Smooth muscle cell (in vitro differentiated cells): ENCODE results near the gene MED25. TPM values are rescaled to one million over a fixed set of nuclear protein-coding genes. Genes with fewer than 3 reads are reported as not detected.

ENCODE experiments used
- DNase-seq: peaks from one replicate; lab custom pipeline; 2025; ENCODE audit not compliant: unreplicated experiment; lab: John Stamatoyannopoulos, UW
- H2AFZ ChIP-seq: fragments of 200-600 bp; sonication (generic); 2 replicates; pipeline ENCODE4 v1.6.0; 2016; ENCODE audit warnings: antibody characterized with exemption, low read depth, mild to moderate bottlenecking
- H3F3A ChIP-seq: fragments of 200-600 bp; sonication (generic); 2 replicates; pipeline ENCODE4 v1.6.0; 2017; ENCODE audit warnings: antibody characterized with exemption, low read depth
- H3K27ac ChIP-seq: fragments of 200-600 bp; sonication (generic); 2 replicates; pipeline ENCODE4 v1.5.1; 2016; ENCODE audit warnings: low read depth, mild to moderate bottlenecking
- H3K27me3 ChIP-seq: fragments of 200-600 bp; sonication (generic); 2 replicates; pipeline ENCODE4 v1.6.1; 2016; ENCODE audit warnings: low read depth, mild to moderate bottlenecking
- H3K36me3 ChIP-seq: fragments of 200-600 bp; sonication (generic); 2 replicates; pipeline ENCODE4 v1.5.1; 2016; ENCODE audit warnings: low read depth
- H3K4me1 ChIP-seq: fragments of 200-600 bp; sonication (generic); 2 replicates; pipeline ENCODE4 v1.5.1; 2016; ENCODE audit warnings: low read depth
- H3K4me2 ChIP-seq: fragments of 200-600 bp; sonication (generic); 2 replicates; pipeline ENCODE4 v1.6.0; 2016; ENCODE audit warnings: mild to moderate bottlenecking
- H3K4me3 ChIP-seq: fragments of 200-600 bp; sonication (generic); 2 replicates; pipeline ENCODE4 v1.5.1; 2016; ENCODE audit warnings: mild to moderate bottlenecking
- H3K79me2 ChIP-seq: fragments of 200-600 bp; sonication (generic); 2 replicates; pipeline ENCODE4 v1.6.0; 2016; ENCODE audit warnings: low read depth, mild to moderate bottlenecking
- H3K9ac ChIP-seq: fragments of 200-600 bp; sonication (generic); 2 replicates; pipeline ENCODE4 v1.6.0; 2016; ENCODE audit warnings: low read depth
- H3K9me3 ChIP-seq: fragments of 200-600 bp; sonication (generic); replicated peaks from 2 replicates; pipeline ENCODE4 v1.5.1; 2016; ENCODE audit warnings: low read depth
- H4K20me1 ChIP-seq: fragments of 200-600 bp; sonication (generic); 2 replicates; pipeline ENCODE4 v1.6.0; 2016; ENCODE audit warnings: low read depth
- WGBS: methylation state at CpG from one replicate; pipeline ENCODE4 v1.1.7; 2016; ENCODE audit warnings: low lambda C conversion rate; 5-methylcytosine and 5-hydroxymethylcytosine counted together
- polyA plus RNA-seq: library from polyadenylated mRNA; unstranded; fragments of >200 nt; fragmentation: Nextera tagmentation; extraction: Ambion mirVana; gene quantifications from 2 replicates; pipeline ENCODE4 v1.2.1, GENCODE V29; 2016
- total RNA-seq: library from RNA; depleted of rRNA; stranded (reverse); fragments of >200 nt; gene quantifications from 2 replicates; pipeline ENCODE4 v1.2.3, GENCODE V29; 2014
- TF ChIP-seq, protein P1 (sequence below): fragments of 200-600 bp; sonication (generic); IDR thresholded peaks from 2 replicates; pipeline ENCODE4 v1.5.1; 2017; ENCODE audit warnings: borderline replicate concordance, mild to moderate bottlenecking, antibody characterized with exemption; ENCODE audit not compliant: insufficient read depth, poor library complexity, severe bottlenecking

The MED25 gene
- total and polyA plus RNA-seq, 2 experiments from 2014 or later: 20.4 to 34.1 TPM

DNA sequence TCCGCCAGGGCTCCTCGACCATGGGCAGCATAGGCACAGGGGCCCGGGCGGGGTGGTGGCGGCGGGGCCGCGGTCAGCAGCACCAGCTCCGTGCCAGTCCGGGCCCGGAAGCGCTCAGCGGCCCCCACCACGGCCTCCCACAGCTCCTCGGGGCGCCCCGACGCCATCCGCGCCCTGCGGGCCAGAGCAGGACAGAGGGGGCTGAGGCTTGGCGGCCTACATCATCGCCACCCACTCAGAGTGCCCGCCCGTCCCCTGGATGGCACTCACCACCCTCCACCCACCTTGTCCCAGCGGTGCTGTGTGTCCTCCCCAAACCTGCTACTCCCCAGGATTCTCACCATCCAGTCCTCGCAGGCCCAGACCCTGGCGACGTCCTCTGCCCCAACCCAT lies 55.0 kb downstream of the MED25 start:
- Histone ChIP-seq H3K27ac (no peak overlapping the region), H3F3A (peaks cover 6% of the 10 kb centered on the region), H3K9me3 (no peaks in the 10 kb centered on the region), H3K4me2 (no peak overlapping the region), H3K79me2 (peaks cover 25% of the 10 kb centered on the region), H3K4me1 (peaks cover 14% of the 10 kb centered on the region), H3K4me3 (no peak overlapping the region), H3K9ac (no peak overlapping the region), H4K20me1 (no peaks in the 10 kb centered on the region), H2AFZ (no peak overlapping the region), H3K36me3 (no peaks in the 10 kb centered on the region), H3K27me3 (no peaks in the 10 kb centered on the region)
- DNase-seq: no peak
- WGBS: 95% methylated on average over 16 of the region's 29 CpGs
- TF ChIP-seq, protein P1, sequence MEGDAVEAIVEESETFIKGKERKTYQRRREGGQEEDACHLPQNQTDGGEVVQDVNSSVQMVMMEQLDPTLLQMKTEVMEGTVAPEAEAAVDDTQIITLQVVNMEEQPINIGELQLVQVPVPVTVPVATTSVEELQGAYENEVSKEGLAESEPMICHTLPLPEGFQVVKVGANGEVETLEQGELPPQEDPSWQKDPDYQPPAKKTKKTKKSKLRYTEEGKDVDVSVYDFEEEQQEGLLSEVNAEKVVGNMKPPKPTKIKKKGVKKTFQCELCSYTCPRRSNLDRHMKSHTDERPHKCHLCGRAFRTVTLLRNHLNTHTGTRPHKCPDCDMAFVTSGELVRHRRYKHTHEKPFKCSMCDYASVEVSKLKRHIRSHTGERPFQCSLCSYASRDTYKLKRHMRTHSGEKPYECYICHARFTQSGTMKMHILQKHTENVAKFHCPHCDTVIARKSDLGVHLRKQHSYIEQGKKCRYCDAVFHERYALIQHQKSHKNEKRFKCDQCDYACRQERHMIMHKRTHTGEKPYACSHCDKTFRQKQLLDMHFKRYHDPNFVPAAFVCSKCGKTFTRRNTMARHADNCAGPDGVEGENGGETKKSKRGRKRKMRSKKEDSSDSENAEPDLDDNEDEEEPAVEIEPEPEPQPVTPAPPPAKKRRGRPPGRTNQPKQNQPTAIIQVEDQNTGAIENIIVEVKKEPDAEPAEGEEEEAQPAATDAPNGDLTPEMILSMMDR: no peak

GRCh38 chr19:49873834-49874233 lies 55.7 kb downstream of the MED25 start:
- Histone ChIP-seq H3K9ac (no peak overlapping the region), H3K79me2 (peaks cover 25% of the 10 kb centered on the region)
- DNase-seq: no peak

GRCh38 chr19:49874503-49875157 lies 56.5 kb downstream of the MED25 start:
- Histone ChIP-seq H3K27me3 (no peaks in the 10 kb centered on the region), H3K9ac (no peak overlapping the region), H3K9me3 (no peaks in the 10 kb centered on the region), H3K36me3 (no peaks in the 10 kb centered on the region), H2AFZ (no peak overlapping the region), H3K27ac (no peak overlapping the region), H4K20me1 (peaks cover 5% of the 10 kb centered on the region), H3K4me3 (no peak overlapping the region), H3F3A (peaks cover 3% of the 10 kb centered on the region), H3K4me2 (no peak overlapping the region), H3K79me2 (peaks cover 25% of the 10 kb centered on the region), H3K4me1 (peaks cover 19% of the 10 kb centered on the region)
- 94% methylated on average over 11 of the region's 11 CpGs for WGBS
- DNase-seq: no peak
- TF ChIP-seq, protein P1: no peak

More at GRCh38 chr19:49873834-49874233, 55.7 kb downstream of the MED25 start:
- Histone ChIP-seq H3K4me1 (peaks cover 19% of the 10 kb centered on the region), H3K27ac (no peak overlapping the region), H3K4me2 (no peak overlapping the region), H4K20me1 (peaks cover 5% of the 10 kb centered on the region), H3K4me3 (no peak overlapping the region), H3K27me3 (no peaks in the 10 kb centered on the region), H2AFZ (no peak overlapping the region), H3K9me3 (no peaks in the 10 kb centered on the region), H3K36me3 (no peaks in the 10 kb centered on the region), H3F3A (peaks cover 3% of the 10 kb centered on the region)
- TF ChIP-seq, protein P1: no peak
- 90% methylated on average over 10 of the region's 10 CpGs for WGBS

GRCh38 chr19:49875177-49875576 lies 57.1 kb downstream of the MED25 start:
- Histone ChIP-seq H3K27me3 (no peaks in the 10 kb centered on the region), H3F3A (peaks cover 3% of the 10 kb centered on the region), H3K79me2 (peaks cover 25% of the 10 kb centered on the region), H3K36me3 (no peaks in the 10 kb centered on the region), H3K4me3 (peak overlapping the region; percentile 72), H3K9ac (peak overlapping the region; percentile 95), H4K20me1 (peaks cover 5% of the 10 kb centered on the region), H3K4me1 (peaks cover 17% of the 10 kb centered on the region), H3K4me2 (peak overlapping the region; percentile 96), H2AFZ (no peak overlapping the region), H3K9me3 (no peaks in the 10 kb centered on the region), H3K27ac (peak overlapping the region; percentile 96)
- TF ChIP-seq, protein P1: no peak
- no peak for DNase-seq
- 91% methylated on average over 4 of the region's 4 CpGs for WGBS
